Right renal pelvis (tissue), 4 donors: Measurements from ENCODE around the gene AP5B1. TPM values are rescaled to one million over a fixed set of nuclear protein-coding genes. Genes with fewer than 3 reads are reported as not detected.
"Not testable (repeated sequence)": the region's sequence is repeated elsewhere in the genome, so short reads cannot be mapped to it uniquely, and the experiment has no call there.

Source experiments
- DNase-seq, 4 donors: peaks; one replicate each; pipeline ENCODE4 v3.0.0-alpha.2; 2013; ENCODE audit warnings: low read depth in 4 of 4, low spot score in 3 of 4, missing footprints in 1 of 4
- polyA plus RNA-seq, 4 donors: library from polyadenylated mRNA; unstranded; fragments of 120-200 nt; gene quantifications; one replicate each; pipeline ENCODE4 v1.2.1, GENCODE V29; 2013; ENCODE audit not compliant: insufficient read length in 4 of 4

Gene AP5B1
- polyA plus RNA-seq, 4 donors = 6.0 to 9.5 (median 6.4) TPM

GRCh38 chr11:65774525-65775306 lies 6.1 kb downstream of the AP5B1 start:
- DNase-seq = no peak

- DNase-seq = no peak
These were observed 6.9 kb downstream of the AP5B1 start for GRCh38 chr11:65773784-65774411.

GRCh38 chr11:65771589-65772112 lies 9.1 kb downstream of the AP5B1 start:
- DNase-seq = no peak

DNA sequence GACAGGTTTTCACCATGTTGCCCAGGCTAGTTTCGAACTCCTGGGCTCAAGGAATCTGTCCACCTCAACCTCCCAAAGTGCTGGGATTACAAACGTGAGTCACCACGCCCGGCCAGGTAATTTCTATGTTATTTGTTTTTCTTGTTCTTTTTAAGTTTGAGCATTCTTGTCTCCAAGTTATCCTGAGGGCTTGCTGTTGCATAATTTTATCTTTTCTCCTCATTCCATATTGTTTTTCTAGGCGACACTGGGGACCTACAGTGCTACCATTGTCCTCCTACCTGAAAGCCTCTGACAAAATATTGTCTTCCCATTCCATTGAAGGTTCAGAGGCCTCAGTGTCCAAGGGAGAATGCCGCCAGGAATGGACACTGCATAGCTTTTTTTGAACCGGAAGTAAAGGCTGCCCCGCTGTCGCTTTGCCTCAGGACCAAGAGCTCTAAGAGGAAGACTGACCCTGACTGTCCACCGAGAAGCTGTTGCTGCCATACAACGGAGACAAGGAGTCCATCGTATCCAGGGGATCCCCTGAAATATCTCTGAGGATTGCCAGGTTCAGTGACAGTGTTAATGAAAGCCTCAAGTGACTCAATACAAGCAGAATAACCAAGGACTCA lies 9.7 kb downstream of the AP5B1 start:
- no peak for DNase-seq

DNA sequence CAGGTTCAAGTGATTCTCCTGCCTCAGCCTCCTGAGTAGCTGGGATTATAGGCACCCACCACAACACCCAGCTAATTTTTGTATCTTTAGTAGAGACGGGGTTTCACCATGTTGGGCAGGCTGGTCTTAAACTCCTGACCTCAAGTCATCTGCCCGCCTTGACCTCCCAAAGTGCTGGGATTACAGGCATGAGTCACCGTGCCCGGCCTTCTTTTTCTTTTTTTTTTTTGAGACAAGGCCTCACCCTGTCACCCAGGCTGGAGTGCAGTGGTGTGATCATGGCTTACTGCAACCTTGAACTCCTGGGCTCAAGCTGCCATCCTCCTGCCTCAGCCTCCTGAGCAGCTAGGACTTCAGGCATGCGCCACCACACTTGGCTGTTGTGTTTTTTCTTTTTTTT lies 13.0 kb downstream of the AP5B1 start:
- not testable (repeated sequence) for DNase-seq

DNA sequence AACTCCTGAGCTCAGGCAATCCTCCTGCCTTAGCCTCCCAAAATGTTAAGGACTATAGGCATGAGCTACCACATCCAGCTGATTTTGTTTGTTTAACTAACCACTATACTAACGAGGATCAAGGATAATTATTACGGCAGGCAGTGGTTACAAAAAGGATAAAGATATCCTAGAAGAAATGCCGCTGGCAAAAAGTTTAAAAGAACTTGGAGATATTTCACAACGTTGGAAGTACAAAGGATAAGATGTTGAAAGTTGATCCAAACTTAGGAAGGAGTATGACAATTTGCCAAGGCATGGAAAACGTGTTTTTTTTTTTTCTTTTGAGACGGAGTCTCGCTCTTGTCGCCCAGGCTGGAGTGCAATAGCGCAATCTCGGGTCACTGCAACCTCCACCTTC lies 13.4 kb downstream of the AP5B1 start:
- no peak for DNase-seq

GRCh38 chr11:65766535-65766934 lies 14.2 kb downstream of the AP5B1 start:
- DNase-seq = no peak

GRCh38 chr11:65764434-65764833 lies 16.3 kb downstream of the AP5B1 start:
- no peak for DNase-seq

- DNase-seq = not testable (repeated sequence)
These were observed 18.0 kb downstream of the AP5B1 start for GRCh38 chr11:65762816-65763215.

GRCh38 chr11:65762169-65762568 lies 18.6 kb downstream of the AP5B1 start:
- not testable (repeated sequence) for DNase-seq

GRCh38 chr11:65745049-65745448 lies 35.7 kb downstream of the AP5B1 start:
- DNase-seq = no peak

- no peak for DNase-seq
These were observed 36.1 kb downstream of the AP5B1 start for GRCh38 chr11:65744699-65745042.

DNA sequence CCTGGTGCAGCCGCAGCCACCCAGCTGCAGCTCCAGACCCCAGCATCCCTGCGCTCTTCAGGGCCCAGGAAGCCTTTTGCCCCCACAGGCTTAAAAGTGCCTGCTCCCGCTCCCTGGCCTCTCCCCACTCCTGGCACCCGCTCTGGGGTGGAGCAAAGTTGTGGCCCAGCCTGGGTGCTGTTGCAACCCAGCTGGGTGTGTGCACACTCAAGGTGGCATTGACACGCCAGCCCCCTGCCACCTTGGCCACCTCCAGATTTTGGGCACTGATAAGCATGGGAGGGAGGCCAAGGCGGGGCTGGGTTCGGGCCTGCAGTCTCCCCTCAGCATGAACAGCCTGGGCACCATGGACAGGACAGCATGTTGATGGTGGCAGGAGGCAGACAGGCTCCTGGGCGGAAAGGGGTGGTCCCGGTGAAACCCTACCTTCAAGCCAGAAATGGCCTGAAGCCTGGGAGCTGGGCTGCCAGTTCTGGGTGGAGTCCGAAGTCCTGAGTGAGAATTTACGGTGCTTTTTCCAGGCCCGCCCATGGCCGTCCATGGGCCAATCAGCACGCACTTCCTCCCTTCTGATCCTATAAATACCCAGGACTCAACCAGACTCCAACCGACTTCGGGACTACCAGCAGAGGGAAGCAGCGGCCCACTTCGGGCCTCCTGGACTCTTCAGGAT lies 36.6 kb downstream of the AP5B1 start:
- DNase-seq = no peak

GRCh38 chr11:65743681-65744025 lies 37.1 kb downstream of the AP5B1 start:
- DNase-seq = no peak

- DNase-seq = no peak
These were observed 38.4 kb downstream of the AP5B1 start for GRCh38 chr11:65742353-65742752.

GRCh38 chr11:65741185-65741584 lies 39.6 kb downstream of the AP5B1 start:
- no peak for DNase-seq

- DNase-seq = no peak
These were observed 41.8 kb downstream of the AP5B1 start for GRCh38 chr11:65739022-65739421.

- no peak for DNase-seq
These were observed 44.0 kb downstream of the AP5B1 start for GRCh38 chr11:65736810-65737209.

DNA sequence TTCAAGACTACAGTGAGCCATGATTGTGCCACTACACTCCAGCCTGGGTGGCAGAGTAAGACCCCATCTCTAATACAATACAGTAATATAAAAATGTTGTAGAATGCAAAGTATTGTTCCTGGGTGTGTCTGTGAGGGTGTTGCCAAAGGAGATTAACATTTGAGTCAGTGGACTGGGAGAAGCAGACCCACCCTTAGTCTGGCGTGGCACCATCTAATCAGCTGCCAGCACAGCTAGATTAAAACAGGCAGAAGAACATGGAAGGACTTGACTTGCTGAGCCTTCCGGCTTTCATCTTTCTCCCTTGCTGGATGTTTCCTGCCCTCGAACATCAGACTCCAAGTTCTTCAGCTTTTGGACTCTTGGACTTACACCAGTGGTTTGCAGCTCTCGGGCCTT lies 45.7 kb downstream of the AP5B1 start:
- DNase-seq = not testable (repeated sequence)

DNA sequence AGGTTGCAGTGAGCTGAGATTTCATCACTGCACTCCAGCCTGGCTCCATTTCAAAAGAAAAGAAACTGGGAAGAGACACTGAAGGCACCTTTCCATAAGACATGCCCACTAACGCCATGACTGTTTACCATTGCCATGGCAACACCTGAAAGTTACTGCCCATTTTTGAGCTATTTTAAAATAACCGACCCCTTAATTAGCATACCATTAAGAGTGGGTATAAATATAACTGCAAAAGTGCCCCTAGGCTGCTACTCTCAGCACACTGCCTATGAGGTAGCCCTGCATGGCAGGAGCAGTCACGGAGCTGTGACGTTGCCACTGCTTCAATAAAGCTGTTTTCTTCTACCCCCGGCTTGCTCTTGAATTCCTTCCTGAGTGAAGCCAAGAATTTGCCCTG lies 50.3 kb downstream of the AP5B1 start:
- no peak for DNase-seq

DNA sequence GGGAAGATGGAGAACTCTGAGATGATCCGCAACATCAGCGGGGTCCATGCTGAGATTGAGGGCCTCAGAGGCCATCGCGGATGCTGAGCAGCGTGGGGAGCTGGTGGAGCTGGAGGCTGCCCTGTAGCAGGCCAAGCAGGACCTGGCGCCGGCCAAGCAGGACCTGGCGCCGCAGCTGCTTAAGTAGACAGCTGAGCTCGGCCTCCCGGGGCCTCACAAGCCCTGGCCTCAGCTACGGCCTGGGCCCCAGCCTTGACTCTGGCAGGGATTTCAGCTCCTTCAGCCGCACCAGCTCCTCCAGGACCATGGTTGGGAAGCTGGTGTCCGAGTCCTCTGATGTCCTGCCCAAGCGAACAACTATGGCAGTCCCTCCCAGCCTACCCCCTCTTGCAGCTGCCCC lies 52.9 kb downstream of the AP5B1 start:
- no peak for DNase-seq
